Ascending aorta (tissue), 2 donors: Measurements from ENCODE around the gene B4GALNT4. TPM values are rescaled to one million over a fixed set of nuclear protein-coding genes. Genes with fewer than 3 reads are reported as not detected.

Experiments
- DNase-seq, 2 donors: peaks; one replicate each; pipeline ENCODE4 v3.0.0-alpha.2; 2019; ENCODE audit warnings: low spot score in 2 of 2
- H3K27ac ChIP-seq, 2 donors: fragments of 200-600 bp; sonication (generic); one replicate each; pipeline ENCODE4 v1.5.1; 2016 to 2017; ENCODE audit warnings: mild to moderate bottlenecking in 1 of 2
- H3K27me3 ChIP-seq: fragments of 200-600 bp; sonication (generic); one replicate; pipeline ENCODE4 v1.5.1; 2017
- H3K36me3 ChIP-seq, 2 donors: fragments of 200-600 bp; sonication (generic); one replicate each; pipeline ENCODE4 v1.5.1; 2016
- H3K4me1 ChIP-seq, 2 donors: fragments of 200-600 bp; sonication (generic); one replicate each; pipeline ENCODE4 v1.5.1; 2016 to 2017; ENCODE audit warnings: mild to moderate bottlenecking in 1 of 2
- H3K4me3 ChIP-seq, 2 donors: fragments of 200-600 bp; sonication (generic); one replicate each; pipeline ENCODE4 v1.5.1; 2016 to 2017; ENCODE audit warnings: mild to moderate bottlenecking in 1 of 2
- H3K9me3 ChIP-seq, 2 donors: fragments of 200-600 bp; sonication (generic); one replicate each; pipeline ENCODE4 v1.5.1; 2016
- intact Hi-C: fragments of 100-400 bp; cut with DNase I; formaldehyde crosslinking; loops from one replicate; pipeline ENCODE4 v1.15.1; 2023
- total RNA-seq: library from RNA; depleted of rRNA; stranded (reverse); fragments of >200 nt; gene quantifications from one replicate; pipeline ENCODE4 v1.1.0, GENCODE V29; 2016
- TF ChIP-seq, protein P1 (sequence below), 3 experiments: fragments of 200-600 bp in 2 of 3; fragments of 450-650 bp in 1 of 3; sonication (generic) in 2 of 3; IDR thresholded peaks; one replicate each; pipeline ENCODE4 v1.5.1; 2016 to 2019; ENCODE audit warnings: antibody characterized with exemption in 3 of 3, mild to moderate bottlenecking in 1 of 3, moderate library complexity in 1 of 3

The B4GALNT4 gene
- total RNA-seq, 1 donor from 2014 or later: not detected

- no peak for DNase-seq
- intact Hi-C loops: no loop called here
These were observed 10.2 kb downstream of the B4GALNT4 start for GRCh38 chr11:379205-380094.

GRCh38 chr11:380095-380480 is 10.8 kb downstream of the B4GALNT4 start:
- Histone ChIP-seq H3K36me3 (no peaks in the 10 kb centered on the region), H3K9me3 (no peaks in the 10 kb centered on the region), H3K4me3 (no peak overlapping the region), H3K27ac (no peak overlapping the region), H3K4me1 (no peaks in the 10 kb centered on the region), H3K27me3 (no peaks in the 10 kb centered on the region)
- TF ChIP-seq, protein P1, sequence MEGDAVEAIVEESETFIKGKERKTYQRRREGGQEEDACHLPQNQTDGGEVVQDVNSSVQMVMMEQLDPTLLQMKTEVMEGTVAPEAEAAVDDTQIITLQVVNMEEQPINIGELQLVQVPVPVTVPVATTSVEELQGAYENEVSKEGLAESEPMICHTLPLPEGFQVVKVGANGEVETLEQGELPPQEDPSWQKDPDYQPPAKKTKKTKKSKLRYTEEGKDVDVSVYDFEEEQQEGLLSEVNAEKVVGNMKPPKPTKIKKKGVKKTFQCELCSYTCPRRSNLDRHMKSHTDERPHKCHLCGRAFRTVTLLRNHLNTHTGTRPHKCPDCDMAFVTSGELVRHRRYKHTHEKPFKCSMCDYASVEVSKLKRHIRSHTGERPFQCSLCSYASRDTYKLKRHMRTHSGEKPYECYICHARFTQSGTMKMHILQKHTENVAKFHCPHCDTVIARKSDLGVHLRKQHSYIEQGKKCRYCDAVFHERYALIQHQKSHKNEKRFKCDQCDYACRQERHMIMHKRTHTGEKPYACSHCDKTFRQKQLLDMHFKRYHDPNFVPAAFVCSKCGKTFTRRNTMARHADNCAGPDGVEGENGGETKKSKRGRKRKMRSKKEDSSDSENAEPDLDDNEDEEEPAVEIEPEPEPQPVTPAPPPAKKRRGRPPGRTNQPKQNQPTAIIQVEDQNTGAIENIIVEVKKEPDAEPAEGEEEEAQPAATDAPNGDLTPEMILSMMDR (IDR thresholded peaks at IDR 0.05): no peak
- no peak for DNase-seq
- intact Hi-C loops: no loop called here

More at GRCh38 chr11:379205-380094, 10.2 kb downstream of the B4GALNT4 start:
- Histone ChIP-seq H3K27me3 (no peaks in the 10 kb centered on the region), H3K4me3 (no peak overlapping the region), H3K36me3 (no peaks in the 10 kb centered on the region), H3K4me1 (no peaks in the 10 kb centered on the region), H3K9me3 (no peaks in the 10 kb centered on the region), H3K27ac (no peak overlapping the region)
- TF ChIP-seq, protein P1 (IDR thresholded peaks at IDR 0.05): no peak

DNA sequence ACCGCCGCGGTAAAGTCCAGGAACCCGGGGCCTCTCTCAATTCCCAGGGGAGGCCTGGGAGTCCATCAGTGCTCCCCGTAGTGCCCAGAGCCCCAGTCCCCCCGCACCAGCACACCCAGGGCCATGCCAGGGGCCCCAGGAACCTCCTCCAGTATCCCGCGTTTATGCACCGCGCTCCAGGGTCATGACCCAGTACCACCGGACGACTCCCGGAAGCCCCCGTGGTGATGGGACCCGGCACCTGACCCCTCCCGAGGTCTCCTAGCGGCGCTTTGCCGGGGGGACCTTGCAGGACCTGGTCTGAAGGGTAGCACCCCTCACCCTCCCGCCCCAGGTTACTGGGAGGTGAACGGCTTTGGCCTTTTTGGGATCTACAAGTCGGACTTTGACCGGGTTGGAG is 11.2 kb downstream of the B4GALNT4 start:
- intact Hi-C loops: no loop called here
- no peaks in the 10 kb centered on the region for H3K27me3 ChIP-seq
- no peak overlapping the region for H3K4me3 ChIP-seq
- no peak overlapping the region for H3K27ac ChIP-seq
- no peak for DNase-seq
- TF ChIP-seq, protein P1 (IDR thresholded peaks at IDR 0.05): no peak
- no peaks in the 10 kb centered on the region for H3K4me1 ChIP-seq
- H3K36me3 ChIP-seq: no peaks in the 10 kb centered on the region
- no peaks in the 10 kb centered on the region for H3K9me3 ChIP-seq

DNA sequence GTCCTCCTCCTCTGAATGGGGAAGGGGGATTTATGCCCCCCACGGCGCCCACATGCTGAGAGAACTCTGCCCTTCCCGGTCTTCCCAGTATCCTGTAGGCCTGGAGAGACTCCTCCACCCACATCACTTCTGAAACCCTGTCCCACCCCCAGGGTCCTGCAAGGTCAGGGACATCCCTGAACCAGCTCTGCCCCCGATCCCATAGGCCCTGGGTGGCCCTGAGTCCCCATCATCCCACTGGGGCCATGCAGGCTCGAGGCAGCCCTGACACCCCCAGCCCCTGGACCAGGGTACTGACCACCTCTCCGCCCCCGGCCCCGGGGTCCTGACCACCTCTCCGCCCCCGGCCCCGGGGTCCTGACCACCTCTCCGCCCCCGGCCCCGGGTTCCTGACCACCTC is 11.7 kb downstream of the B4GALNT4 start:
- Histone ChIP-seq H3K36me3 (no peaks in the 10 kb centered on the region), H3K4me1 (no peaks in the 10 kb centered on the region), H3K27me3 (no peaks in the 10 kb centered on the region), H3K27ac (no peak overlapping the region), H3K4me3 (no peak overlapping the region), H3K9me3 (no peaks in the 10 kb centered on the region)
- TF ChIP-seq, protein P1 (IDR thresholded peaks at IDR 0.05): no peak
- intact Hi-C loops: no loop called here
- no peak for DNase-seq

DNA sequence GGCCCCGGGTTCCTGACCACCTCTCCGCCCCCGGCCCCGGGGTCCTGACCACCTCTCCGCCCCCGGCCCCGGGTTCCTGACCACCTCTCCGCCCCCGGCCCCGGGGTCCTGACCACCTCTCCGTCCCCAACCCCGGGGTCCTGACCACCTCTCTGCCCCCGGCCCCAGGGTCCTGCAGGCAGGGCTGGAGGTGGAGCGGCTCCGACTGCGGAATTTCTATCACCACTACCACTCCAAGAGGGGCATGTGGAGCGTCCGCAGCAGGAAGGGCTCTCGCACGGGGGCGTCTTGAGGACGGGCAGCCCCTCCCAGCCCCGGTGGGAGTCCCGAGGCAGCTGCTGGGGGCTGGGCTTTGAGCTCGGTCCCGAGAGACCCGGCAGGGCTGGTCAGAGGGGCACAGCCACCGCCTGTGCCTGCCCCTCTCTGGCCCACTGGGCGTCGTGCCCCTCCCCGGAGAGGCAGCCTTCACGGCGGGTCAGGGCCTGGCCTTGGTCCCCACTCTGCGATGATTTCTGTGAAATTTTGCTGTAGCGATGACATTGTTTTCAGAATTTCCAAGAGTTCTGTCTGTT is 12.3 kb downstream of the B4GALNT4 start:
- TF ChIP-seq, protein P1 (IDR thresholded peaks at IDR 0.05): no peak
- H3K4me1 ChIP-seq: no peaks in the 10 kb centered on the region
- DNase-seq: no peak
- H3K27ac ChIP-seq: no peak overlapping the region
- no peak overlapping the region for H3K4me3 ChIP-seq
- no peaks in the 10 kb centered on the region for H3K9me3 ChIP-seq
- no peaks in the 10 kb centered on the region for H3K27me3 ChIP-seq
- H3K36me3 ChIP-seq: no peaks in the 10 kb centered on the region
- intact Hi-C loops: no loop called here
